Fibroblast of skin of abdomen (primary cell): Measurements from ENCODE around the gene GPBP1L1. TPM values are rescaled to one million over a fixed set of nuclear protein-coding genes. Genes with fewer than 3 reads are reported as not detected.
"Not testable (repeated sequence)": the region's sequence is repeated elsewhere in the genome, so short reads cannot be mapped to it uniquely, and the experiment has no call there.

Experiments used
- DNase-seq: peaks from one replicate; pipeline ENCODE4 v3.0.0-alpha.2; 2013
- polyA plus RNA-seq, 2 experiments: library from polyadenylated mRNA; unstranded; fragments of 120-200 nt; gene quantifications; one replicate each; pipeline ENCODE4 v1.2.1, GENCODE V29; 2013; ENCODE audit not compliant: insufficient read length in 2 of 2

GPBP1L1 gene
- polyA plus RNA-seq (2013, experiment 1 of 2; ENCODE audit: insufficient read length) = 47.5 TPM
- 46.1 TPM for polyA plus RNA-seq (2013, experiment 2 of 2; ENCODE audit: insufficient read length)

GRCh38 chr1:45686288-45687013 is at the start of gene GPBP1L1:
GPBP1L1 (minus strand) TSS chr1:45686533; CDS start chr1:45659087, 27,446 bp downstream.
- peak; percentile 97 for DNase-seq

- no peak for DNase-seq
These were observed 44.5 kb upstream of the GPBP1L1 start for GRCh38 chr1:45730780-45731319.

- DNase-seq = no peak
These were observed 43.9 kb upstream of the GPBP1L1 start for GRCh38 chr1:45730075-45730779.

- not testable (repeated sequence) for DNase-seq
These were observed 39.7 kb upstream of the GPBP1L1 start for GRCh38 chr1:45726007-45726406.

GRCh38 chr1:45723248-45723930 is 37.1 kb upstream of the GPBP1L1 start:
- no peak for DNase-seq

- DNase-seq = peak; percentile 32
These were observed 36.5 kb upstream of the GPBP1L1 start for GRCh38 chr1:45722809-45723208.

- DNase-seq = peak; percentile 71
These were observed 34.9 kb upstream of the GPBP1L1 start for GRCh38 chr1:45721207-45721606.

- no peak for DNase-seq
These were observed 32.0 kb upstream of the GPBP1L1 start for GRCh38 chr1:45718289-45718688.

- DNase-seq = not testable (repeated sequence)
These were observed 31.1 kb upstream of the GPBP1L1 start for GRCh38 chr1:45717386-45717785.

GRCh38 chr1:45716700-45717099 is 30.4 kb upstream of the GPBP1L1 start:
- DNase-seq = no peak

- no peak for DNase-seq
These were observed 27.4 kb upstream of the GPBP1L1 start for GRCh38 chr1:45713711-45714110.

- DNase-seq = no peak
These were observed 18.3 kb upstream of the GPBP1L1 start for GRCh38 chr1:45704637-45705036.

GRCh38 chr1:45694823-45695222 is 8.5 kb upstream of the GPBP1L1 start:
- DNase-seq = no peak

- DNase-seq = not testable (repeated sequence)
These were observed 7.5 kb upstream of the GPBP1L1 start for GRCh38 chr1:45693811-45694210.

- peak; percentile 90 for DNase-seq
These were observed 1.7 kb upstream of the GPBP1L1 start, which contains the start of gene TMEM69 for GRCh38 chr1:45687754-45688740. TMEM69 (plus strand) TSS chr1:45688181; CDS start chr1:45691069, 2,888 bp downstream.

GRCh38 chr1:45687014-45687753 is 851 bp upstream of the GPBP1L1 start:
- DNase-seq = peak; percentile 99

GRCh38 chr1:45686015-45686287 is 382 bp downstream of the GPBP1L1 start:
- no peak for DNase-seq

GRCh38 chr1:45685308-45686014 is 872 bp downstream of the GPBP1L1 start:
- no peak for DNase-seq

GRCh38 chr1:45684402-45684801 is 1.9 kb downstream of the GPBP1L1 start:
- no peak for DNase-seq

GRCh38 chr1:45682942-45683341 is 3.4 kb downstream of the GPBP1L1 start:
- DNase-seq = no peak
